Measurements from ENCODE around the gene AHRR. TPM values are rescaled to one million over a fixed set of nuclear protein-coding genes. Genes with fewer than 3 reads are reported as not detected.

AHRR gene
- total RNA-seq, 1 donor from 2014 or later, result 10.5 TPM

GRCh38 chr5:421901-422300 lies 100.4 kb downstream of the AHRR start:
- DNase-seq (ENCODE audit: low read depth), result no peak
- peaks cover 9% of the 10 kb centered on the region for H3K4me1 Mint-ChIP-seq (ENCODE audit: low read depth, unreplicated experiment)

GRCh38 chr5:422323-423232 lies 101.1 kb downstream of the AHRR start:
- no peaks in the 10 kb centered on the region for H3K79me2 ChIP-seq (ENCODE audit: insufficient read depth, low read length)
- H2AFZ ChIP-seq (ENCODE audit: low read depth, low read length), result no peak overlapping the region
- no peak for TF ChIP-seq EZH2 (IDR thresholded peaks at IDR 0.05; ENCODE audit: insufficient read depth, low read length)
- TF ChIP-seq, protein P1, sequence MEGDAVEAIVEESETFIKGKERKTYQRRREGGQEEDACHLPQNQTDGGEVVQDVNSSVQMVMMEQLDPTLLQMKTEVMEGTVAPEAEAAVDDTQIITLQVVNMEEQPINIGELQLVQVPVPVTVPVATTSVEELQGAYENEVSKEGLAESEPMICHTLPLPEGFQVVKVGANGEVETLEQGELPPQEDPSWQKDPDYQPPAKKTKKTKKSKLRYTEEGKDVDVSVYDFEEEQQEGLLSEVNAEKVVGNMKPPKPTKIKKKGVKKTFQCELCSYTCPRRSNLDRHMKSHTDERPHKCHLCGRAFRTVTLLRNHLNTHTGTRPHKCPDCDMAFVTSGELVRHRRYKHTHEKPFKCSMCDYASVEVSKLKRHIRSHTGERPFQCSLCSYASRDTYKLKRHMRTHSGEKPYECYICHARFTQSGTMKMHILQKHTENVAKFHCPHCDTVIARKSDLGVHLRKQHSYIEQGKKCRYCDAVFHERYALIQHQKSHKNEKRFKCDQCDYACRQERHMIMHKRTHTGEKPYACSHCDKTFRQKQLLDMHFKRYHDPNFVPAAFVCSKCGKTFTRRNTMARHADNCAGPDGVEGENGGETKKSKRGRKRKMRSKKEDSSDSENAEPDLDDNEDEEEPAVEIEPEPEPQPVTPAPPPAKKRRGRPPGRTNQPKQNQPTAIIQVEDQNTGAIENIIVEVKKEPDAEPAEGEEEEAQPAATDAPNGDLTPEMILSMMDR (IDR thresholded peaks at IDR 0.05; ENCODE audit: insufficient read depth, low read depth, low read length), result no peak
- no peaks in the 10 kb centered on the region for H3K9me3 ChIP-seq (ENCODE audit: insufficient read depth, low read depth, low read length)
- no peak overlapping the region for H3K27ac ChIP-seq (ENCODE audit: low read depth, low read length)
- H3K9me3 Mint-ChIP-seq (ENCODE audit: unreplicated experiment), result peaks cover 1% of the 10 kb centered on the region
- no peak overlapping the region for H3K4me3 Mint-ChIP-seq (ENCODE audit: unreplicated experiment)
- H3K27me3 Mint-ChIP-seq (ENCODE audit: low read depth, unreplicated experiment), result peaks cover 2% of the 10 kb centered on the region
- no peak overlapping the region for H3K4me2 ChIP-seq (ENCODE audit: low read length)
- no peak for DNase-seq (ENCODE audit: low read depth)
- H3K36me3 Mint-ChIP-seq (ENCODE audit: low read depth, unreplicated experiment), result peaks cover 20% of the 10 kb centered on the region
- no peaks in the 10 kb centered on the region for H3K4me1 ChIP-seq (ENCODE audit: insufficient read depth, low read length)
- H4K20me1 ChIP-seq (ENCODE audit: insufficient read depth, low read length), result peaks cover 3% of the 10 kb centered on the region
- H3K4me3 ChIP-seq (ENCODE audit: insufficient read depth, low read depth, low read length), result no peak overlapping the region
- no peak overlapping the region for H3K9ac ChIP-seq (ENCODE audit: low read length)
- FAIRE-seq, result no peak
- H3K36me3 ChIP-seq (ENCODE audit: insufficient read depth, low read length), result no peaks in the 10 kb centered on the region
- H3K27ac Mint-ChIP-seq (ENCODE audit: unreplicated experiment), result no peak overlapping the region
- H3K4me1 Mint-ChIP-seq (ENCODE audit: low read depth, unreplicated experiment), result peaks cover 9% of the 10 kb centered on the region
- no peaks in the 10 kb centered on the region for H3K27me3 ChIP-seq (ENCODE audit: insufficient read depth, low read length)

More at GRCh38 chr5:421901-422300, 100.4 kb downstream of the AHRR start:
- Histone ChIP-seq H3K4me2 (ENCODE audit: low read length) (no peak overlapping the region), H2AFZ (ENCODE audit: low read depth, low read length) (no peak overlapping the region), H3K9me3 (ENCODE audit: insufficient read depth, low read depth, low read length) (no peaks in the 10 kb centered on the region), H4K20me1 (ENCODE audit: insufficient read depth, low read length) (peaks cover 3% of the 10 kb centered on the region), H3K4me3 (ENCODE audit: insufficient read depth, low read depth, low read length) (no peak overlapping the region), H3K27me3 (ENCODE audit: insufficient read depth, low read length) (no peaks in the 10 kb centered on the region), H3K4me1 (ENCODE audit: insufficient read depth, low read length) (no peaks in the 10 kb centered on the region), H3K9ac (ENCODE audit: low read length) (no peak overlapping the region), H3K79me2 (ENCODE audit: insufficient read depth, low read length) (no peaks in the 10 kb centered on the region), H3K27ac (ENCODE audit: low read depth, low read length) (no peak overlapping the region), H3K36me3 (ENCODE audit: insufficient read depth, low read length) (no peaks in the 10 kb centered on the region)
- H3K27me3 Mint-ChIP-seq (ENCODE audit: low read depth, unreplicated experiment), result peaks cover 2% of the 10 kb centered on the region
- FAIRE-seq, result no peak
- H3K9me3 Mint-ChIP-seq (ENCODE audit: unreplicated experiment), result peaks cover 1% of the 10 kb centered on the region
- H3K27ac Mint-ChIP-seq (ENCODE audit: unreplicated experiment), result no peak overlapping the region
- TF ChIP-seq EZH2 (IDR thresholded peaks at IDR 0.05; ENCODE audit: insufficient read depth, low read length), result no peak
- TF ChIP-seq, protein P1 (IDR thresholded peaks at IDR 0.05; ENCODE audit: insufficient read depth, low read depth, low read length), result no peak
- peaks cover 16% of the 10 kb centered on the region for H3K36me3 Mint-ChIP-seq (ENCODE audit: low read depth, unreplicated experiment)
- no peak overlapping the region for H3K4me3 Mint-ChIP-seq (ENCODE audit: unreplicated experiment)

DNA sequence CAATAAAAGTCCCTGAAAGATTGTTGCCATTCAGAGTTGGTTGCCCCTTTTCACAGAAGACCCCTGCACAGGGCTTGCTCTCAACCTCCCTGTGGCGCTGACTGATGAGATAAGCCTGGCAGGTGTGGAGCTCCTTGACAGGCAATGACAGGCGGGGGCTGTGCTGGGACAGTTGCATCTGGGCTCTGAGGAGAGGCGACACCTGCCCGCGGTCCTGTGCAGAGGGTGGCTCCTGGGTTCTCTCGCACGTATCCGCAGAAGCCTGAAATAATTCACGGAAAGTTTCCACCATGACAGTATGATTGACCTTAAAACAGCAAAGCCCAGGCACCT lies 101.7 kb downstream of the AHRR start:
- H3K4me3 Mint-ChIP-seq (ENCODE audit: unreplicated experiment), result no peak overlapping the region
- H3K36me3 Mint-ChIP-seq (ENCODE audit: low read depth, unreplicated experiment), result peaks cover 20% of the 10 kb centered on the region
- no peaks in the 10 kb centered on the region for H4K20me1 ChIP-seq (ENCODE audit: insufficient read depth, low read length)
- H3K36me3 ChIP-seq (ENCODE audit: insufficient read depth, low read length), result no peaks in the 10 kb centered on the region
- H3K4me1 ChIP-seq (ENCODE audit: insufficient read depth, low read length), result no peaks in the 10 kb centered on the region
- no peaks in the 10 kb centered on the region for H3K27me3 ChIP-seq (ENCODE audit: insufficient read depth, low read length)
- no peaks in the 10 kb centered on the region for H3K79me2 ChIP-seq (ENCODE audit: insufficient read depth, low read length)
- H3K27ac ChIP-seq (ENCODE audit: low read depth, low read length), result no peak overlapping the region
- H2AFZ ChIP-seq (ENCODE audit: low read depth, low read length), result no peak overlapping the region
- TF ChIP-seq EZH2 (IDR thresholded peaks at IDR 0.05; ENCODE audit: insufficient read depth, low read length), result no peak
- TF ChIP-seq, protein P1 (IDR thresholded peaks at IDR 0.05; ENCODE audit: insufficient read depth, low read depth, low read length), result no peak
- DNase-seq (ENCODE audit: low read depth), result no peak
- H3K4me3 ChIP-seq (ENCODE audit: insufficient read depth, low read depth, low read length), result no peak overlapping the region
- FAIRE-seq, result no peak
- H3K4me2 ChIP-seq (ENCODE audit: low read length), result no peak overlapping the region
- no peak overlapping the region for H3K9ac ChIP-seq (ENCODE audit: low read length)
- no peak overlapping the region for H3K27ac Mint-ChIP-seq (ENCODE audit: unreplicated experiment)
- peaks cover 1% of the 10 kb centered on the region for H3K9me3 Mint-ChIP-seq (ENCODE audit: unreplicated experiment)
- H3K27me3 Mint-ChIP-seq (ENCODE audit: low read depth, unreplicated experiment), result peaks cover 2% of the 10 kb centered on the region
- no peaks in the 10 kb centered on the region for H3K9me3 ChIP-seq (ENCODE audit: insufficient read depth, low read depth, low read length)
- H3K4me1 Mint-ChIP-seq (ENCODE audit: low read depth, unreplicated experiment), result peaks cover 5% of the 10 kb centered on the region
